Esophagus muscularis mucosa (tissue), 4 donors: Measurements from ENCODE around the gene APLP2. TPM values are rescaled to one million over a fixed set of nuclear protein-coding genes. Genes with fewer than 3 reads are reported as not detected.
"Not testable (repeated sequence)": the region's sequence is repeated elsewhere in the genome, so short reads cannot be mapped to it uniquely, and the experiment has no call there.

Source experiments
- DNase-seq: peaks from one replicate; pipeline ENCODE4 v3.0.0-alpha.2; 2017; ENCODE audit errors: extremely low spot score
- H3K27ac ChIP-seq, 4 donors: fragments of 200-600 bp; sonication (generic); replicated peaks in 1 of 4; 1 replicate in 3 of 4; 2 replicates in 1 of 4; pipeline ENCODE4 v1.5.1; 2016 to 2019; ENCODE audit warnings: mild to moderate bottlenecking in 1 of 4
- H3K27me3 ChIP-seq, 4 donors: fragments of 200-600 bp; sonication (generic); one replicate each; pipeline versions ENCODE4 v1.5.1 to v1.6.0; 2016 to 2019
- H3K36me3 ChIP-seq, 4 donors: fragments of 200-600 bp; sonication (generic); one replicate each; pipeline ENCODE4 v1.5.1; 2016 to 2019
- H3K4me1 ChIP-seq, 4 donors: fragments of 200-600 bp; sonication (generic); one replicate each; pipeline ENCODE4 v1.5.1; 2016 to 2019
- H3K4me3 ChIP-seq, 4 donors: fragments of 200-600 bp; sonication (generic); 1 replicate in 2 of 4; 2 replicates in 2 of 4; pipeline ENCODE4 v1.5.1; 2016 to 2019; ENCODE audit warnings: mild to moderate bottlenecking in 4 of 4, moderate library complexity in 1 of 4
- H3K9me3 ChIP-seq, 4 donors: fragments of 200-600 bp; sonication (generic); 1 replicate in 3 of 4; 2 replicates in 1 of 4; pipeline ENCODE4 v1.5.1; 2016 to 2019
- CTCF ChIP-seq, 3 experiments: fragments of 200-600 bp in 2 of 3; fragments of 450-650 bp in 1 of 3; sonication (generic) in 2 of 3; IDR thresholded peaks; one replicate each; pipeline ENCODE4 v1.5.1; 2017 to 2019; ENCODE audit warnings: antibody characterized with exemption in 3 of 3, mild to moderate bottlenecking in 2 of 3, moderate library complexity in 1 of 3
- EP300 ChIP-seq: sonication (generic); formaldehyde crosslinking; IDR thresholded peaks from one replicate; pipeline ENCODE4 v1.6.1; 2017; ENCODE audit warnings: antibody characterized with exemption
- POLR2A ChIP-seq: fragments of 450-650 bp; IDR thresholded peaks from one replicate; pipeline ENCODE4 v1.6.1; 2017; ENCODE audit warnings: antibody characterized with exemption, moderate library complexity, mild to moderate bottlenecking, low read depth
- POLR2AphosphoS5 ChIP-seq, 2 donors: sonication (generic); formaldehyde crosslinking; IDR thresholded peaks; one replicate each; pipeline ENCODE4 v1.6.1; 2017; ENCODE audit warnings: antibody characterized with exemption in 2 of 2
- WGBS: methylation state at CpG from one replicate; pipeline ENCODE4 v1.1.5; 2018; 5-methylcytosine and 5-hydroxymethylcytosine counted together
- intact Hi-C: fragments of 100-400 bp; cut with DNase I; formaldehyde crosslinking; loops from one replicate; pipeline ENCODE4 v1.15.1; 2023
- small RNA-seq, 3 donors: library from RNA; depleted of rRNA; stranded (forward); fragments of <200 nt; gene quantifications; one replicate each; pipeline ENCODE3, GENCODE V24; 2016
- total RNA-seq, 4 donors: library from RNA; depleted of rRNA; stranded (reverse); fragments of >200 nt; gene quantifications; one replicate each; pipeline versions ENCODE4 v1.1.0 to v1.2.1, GENCODE V29; 2016

Gene APLP2
- total RNA-seq, 4 donors from 2014 or later: 311 to 479 (median 410) TPM

- TF ChIP-seq POLR2AphosphoS5 (IDR thresholded peaks at IDR 0.05) (no peak), POLR2A (no peak), CTCF (IDR thresholded peaks at IDR 0.05) (no peak), EP300 (no peak)
- 91% methylated on average over 14 of the region's 14 CpGs for WGBS
- no peak overlapping the region for H3K27ac ChIP-seq
Measured at GRCh38 chr11:130191896-130192295, 122.2 kb downstream of the APLP2 start.

GRCh38 chr11:130192845-130193267, 123.2 kb downstream of the APLP2 start:
- DNase-seq: no peak
- Histone ChIP-seq H3K4me3 (no peak overlapping the region), H3K4me1 (no peaks in the 10 kb centered on the region), H3K9me3 (no peaks in the 10 kb centered on the region), H3K27me3 (no peaks in the 10 kb centered on the region), H3K27ac (no peak overlapping the region), H3K36me3 (no peaks in the 10 kb centered on the region)
- TF ChIP-seq CTCF (IDR thresholded peaks at IDR 0.05): no peak
- no peak for TF ChIP-seq EP300
- no peak for TF ChIP-seq POLR2AphosphoS5 (IDR thresholded peaks at IDR 0.05)
- TF ChIP-seq POLR2A: no peak
- intact Hi-C loops: no loop called here
- 83% methylated on average over 4 of the region's 4 CpGs for WGBS

More at GRCh38 chr11:130191896-130192295, 122.2 kb downstream of the APLP2 start:
- DNase-seq: no peak
- Histone ChIP-seq H3K4me1 (no peaks in the 10 kb centered on the region), H3K9me3 (no peaks in the 10 kb centered on the region), H3K36me3 (no peaks in the 10 kb centered on the region), H3K27me3 (no peaks in the 10 kb centered on the region), H3K4me3 (no peak overlapping the region)
- intact Hi-C loops: no loop called here

GRCh38 chr11:130193551-130193950, 123.9 kb downstream of the APLP2 start:
- H3K9me3 ChIP-seq, H3K4me1 ChIP-seq, DNase-seq, H3K27ac ChIP-seq, H3K36me3 ChIP-seq, intact Hi-C loops, H3K4me3 ChIP-seq, H3K27me3 ChIP-seq: not testable (repeated sequence)
- WGBS: 99% methylated on average over 14 of the region's 14 CpGs

Small RNA genes lying within 50 kb of the gene (small RNA-seq; reads per million reads assigned to genes)
- gene RF00015 (0 reads per million in 3 donors), gene RPL34P21 (0 reads per million in 3 donors)

Other genes starting within 250 kb of the APLP2 start
- gene NFRKB, start 174.3 kb upstream of the APLP2 start, total RNA-seq: 10 to 100 TPM; 15.0 to 33.5 (median 27.5) TPM
- gene PRDM10, start 67.1 kb upstream of the APLP2 start, total RNA-seq: 1 to 10 TPM; 5.1 to 8.6 (median 7.6) TPM
- gene ST14, start 89.9 kb downstream of the APLP2 start, total RNA-seq: 1 to 10 TPM; 1.2 to 3.4 (median 2.6) TPM
- gene ZBTB44, start 245.0 kb downstream of the APLP2 start, total RNA-seq: 10 to 100 TPM; 50.4 to 86.4 (median 65.3) TPM